Measurements from ENCODE around the gene TMPRSS7. TPM values are rescaled to one million over a fixed set of nuclear protein-coding genes. Genes with fewer than 3 reads are reported as not detected.

Gene TMPRSS7
- total and polyA plus RNA-seq, 2 experiments from 2014 or later = not detected

GRCh38 chr3:111993038-111993437 lies 41.5 kb upstream of the TMPRSS7 start (continued):
- TF ChIP-seq, protein P1, sequence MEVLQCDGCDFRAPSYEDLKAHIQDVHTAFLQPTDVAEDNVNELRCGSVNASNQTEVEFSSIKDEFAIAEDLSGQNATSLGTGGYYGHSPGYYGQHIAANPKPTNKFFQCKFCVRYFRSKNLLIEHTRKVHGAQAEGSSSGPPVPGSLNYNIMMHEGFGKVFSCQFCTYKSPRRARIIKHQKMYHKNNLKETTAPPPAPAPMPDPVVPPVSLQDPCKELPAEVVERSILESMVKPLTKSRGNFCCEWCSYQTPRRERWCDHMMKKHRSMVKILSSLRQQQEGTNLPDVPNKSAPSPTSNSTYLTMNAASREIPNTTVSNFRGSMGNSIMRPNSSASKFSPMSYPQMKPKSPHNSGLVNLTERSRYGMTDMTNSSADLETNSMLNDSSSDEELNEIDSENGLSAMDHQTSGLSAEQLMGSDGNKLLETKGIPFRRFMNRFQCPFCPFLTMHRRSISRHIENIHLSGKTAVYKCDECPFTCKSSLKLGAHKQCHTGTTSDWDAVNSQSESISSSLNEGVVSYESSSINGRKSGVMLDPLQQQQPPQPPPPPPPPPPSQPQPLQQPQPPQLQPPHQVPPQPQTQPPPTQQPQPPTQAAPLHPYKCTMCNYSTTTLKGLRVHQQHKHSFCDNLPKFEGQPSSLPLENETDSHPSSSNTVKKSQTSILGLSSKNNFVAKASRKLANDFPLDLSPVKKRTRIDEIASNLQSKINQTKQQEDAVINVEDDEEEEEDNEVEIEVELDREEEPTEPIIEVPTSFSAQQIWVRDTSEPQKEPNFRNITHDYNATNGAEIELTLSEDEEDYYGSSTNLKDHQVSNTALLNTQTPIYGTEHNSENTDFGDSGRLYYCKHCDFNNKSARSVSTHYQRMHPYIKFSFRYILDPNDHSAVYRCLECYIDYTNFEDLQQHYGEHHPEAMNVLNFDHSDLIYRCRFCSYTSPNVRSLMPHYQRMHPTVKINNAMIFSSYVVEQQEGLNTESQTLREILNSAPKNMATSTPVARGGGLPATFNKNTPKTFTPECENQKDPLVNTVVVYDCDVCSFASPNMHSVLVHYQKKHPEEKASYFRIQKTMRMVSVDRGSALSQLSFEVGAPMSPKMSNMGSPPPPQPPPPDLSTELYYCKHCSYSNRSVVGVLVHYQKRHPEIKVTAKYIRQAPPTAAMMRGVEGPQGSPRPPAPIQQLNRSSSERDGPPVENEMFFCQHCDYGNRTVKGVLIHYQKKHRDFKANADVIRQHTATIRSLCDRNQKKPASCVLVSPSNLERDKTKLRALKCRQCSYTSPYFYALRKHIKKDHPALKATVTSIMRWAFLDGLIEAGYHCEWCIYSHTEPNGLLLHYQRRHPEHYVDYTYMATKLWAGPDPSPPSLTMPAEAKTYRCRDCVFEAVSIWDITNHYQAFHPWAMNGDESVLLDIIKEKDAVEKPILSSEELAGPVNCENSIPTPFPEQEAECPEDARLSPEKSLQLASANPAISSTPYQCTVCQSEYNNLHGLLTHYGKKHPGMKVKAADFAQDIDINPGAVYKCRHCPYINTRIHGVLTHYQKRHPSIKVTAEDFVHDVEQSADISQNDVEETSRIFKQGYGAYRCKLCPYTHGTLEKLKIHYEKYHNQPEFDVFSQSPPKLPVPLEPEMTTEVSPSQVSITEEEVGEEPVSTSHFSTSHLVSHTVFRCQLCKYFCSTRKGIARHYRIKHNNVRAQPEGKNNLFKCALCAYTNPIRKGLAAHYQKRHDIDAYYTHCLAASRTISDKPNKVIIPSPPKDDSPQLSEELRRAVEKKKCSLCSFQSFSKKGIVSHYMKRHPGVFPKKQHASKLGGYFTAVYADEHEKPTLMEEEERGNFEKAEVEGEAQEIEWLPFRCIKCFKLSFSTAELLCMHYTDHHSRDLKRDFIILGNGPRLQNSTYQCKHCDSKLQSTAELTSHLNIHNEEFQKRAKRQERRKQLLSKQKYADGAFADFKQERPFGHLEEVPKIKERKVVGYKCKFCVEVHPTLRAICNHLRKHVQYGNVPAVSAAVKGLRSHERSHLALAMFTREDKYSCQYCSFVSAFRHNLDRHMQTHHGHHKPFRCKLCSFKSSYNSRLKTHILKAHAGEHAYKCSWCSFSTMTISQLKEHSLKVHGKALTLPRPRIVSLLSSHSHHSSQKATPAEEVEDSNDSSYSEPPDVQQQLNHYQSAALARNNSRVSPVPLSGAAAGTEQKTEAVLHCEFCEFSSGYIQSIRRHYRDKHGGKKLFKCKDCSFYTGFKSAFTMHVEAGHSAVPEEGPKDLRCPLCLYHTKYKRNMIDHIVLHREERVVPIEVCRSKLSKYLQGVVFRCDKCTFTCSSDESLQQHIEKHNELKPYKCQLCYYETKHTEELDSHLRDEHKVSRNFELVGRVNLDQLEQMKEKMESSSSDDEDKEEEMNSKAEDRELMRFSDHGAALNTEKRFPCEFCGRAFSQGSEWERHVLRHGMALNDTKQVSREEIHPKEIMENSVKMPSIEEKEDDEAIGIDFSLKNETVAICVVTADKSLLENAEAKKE (CRISPR knock-in tag; IDR thresholded peaks at IDR 0.05) = no peak
- TF ChIP-seq ETS1 (IDR thresholded peaks at IDR 0.05) = no peak
- no peak for TF ChIP-seq STAT1 (IDR thresholded peaks at IDR 0.05; ENCODE audit: unreplicated experiment)

DNA sequence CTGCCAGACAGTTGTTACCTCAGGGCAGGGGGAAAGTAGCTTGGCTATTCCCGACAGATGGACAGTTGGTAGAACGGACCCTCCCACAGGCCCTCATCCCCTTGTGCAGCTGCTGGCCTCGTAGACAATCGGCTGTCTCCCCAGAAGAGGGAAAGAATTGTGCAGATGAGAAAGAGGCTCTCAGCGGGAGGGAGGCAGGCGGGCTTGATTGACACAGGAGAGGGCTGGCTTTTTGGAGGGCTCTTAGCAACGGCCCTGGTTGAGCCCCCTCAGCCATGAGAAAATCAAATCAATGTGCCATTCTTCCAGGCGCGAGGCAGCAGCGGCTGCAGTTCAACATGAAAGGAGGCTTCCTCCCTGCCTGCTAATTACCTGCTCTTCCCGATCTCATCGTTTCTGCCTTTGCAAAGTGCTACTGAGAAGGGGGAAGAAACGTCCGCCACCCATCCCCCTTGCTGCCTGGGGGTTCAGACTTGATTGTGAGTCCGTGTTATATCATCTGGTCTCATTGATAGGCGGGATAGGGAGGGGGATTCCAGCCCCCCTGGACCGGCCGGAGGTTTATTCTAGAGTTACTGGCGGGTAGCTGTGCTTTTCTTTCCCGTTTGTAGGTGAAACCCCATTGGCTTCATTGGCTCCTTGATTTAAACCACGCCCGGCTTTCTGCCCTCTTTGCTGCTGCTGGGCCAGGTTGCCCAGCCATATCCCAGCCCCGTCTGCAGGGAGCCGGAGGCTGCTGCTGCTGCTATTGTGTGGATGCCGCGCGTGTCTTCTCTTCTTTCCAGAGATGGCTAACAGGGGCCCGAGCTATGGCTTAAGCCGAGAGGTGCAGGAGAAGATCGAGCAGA lies 35.7 kb upstream of the TMPRSS7 start, which contains the start of gene TAGLN3:
Gene TAGLN3 (plus strand): TSS at position 287 of the 848 bp plus-strand sequence. CDS start 501 bp downstream, at position 788.
- DNase-seq (ENCODE audit: low spot score) (peak; percentile 78), ATAC-seq (peak; percentile 86)
- Histone ChIP-seq H2AFZ (peak within 1 kb of the TSS; percentile 98), H3F3A (replicated peaks; ENCODE audit: low read depth) (no peaks in the 10 kb centered on the region), H4K20me1 (replicated peaks; ENCODE audit: insufficient read depth) (no peaks in the 10 kb centered on the region; the same call in 1 of the 2 replicates), H3K27ac (ENCODE audit: low read depth) (no peak within 1 kb of the TSS), H3K79me2 (replicated peaks; ENCODE audit: insufficient read depth) (no peaks in the 10 kb centered on the region), H3K4me1 (ENCODE audit: insufficient read depth) (peaks cover 22% of the 10 kb centered on the region), H3K36me3 (ENCODE audit: insufficient read depth) (no peaks in the 10 kb centered on the region), H3K27me3 (ENCODE audit: insufficient read depth) (peaks cover 22% of the 10 kb centered on the region), H3K4me3 (peak within 1 kb of the TSS; percentile 80), H3K4me2 (peak within 1 kb of the TSS; percentile 85), H3K9me2 (ENCODE audit: insufficient read depth) (no peaks in the 10 kb centered on the region)
- Mint-ChIP-seq H3K36me3 (ENCODE audit: low read depth) (peaks cover 11% of the 10 kb centered on the region; the same call in 1 of the 3 replicates), H3K4me1 (peaks cover 27% of the 10 kb centered on the region), H3K27me3 (ENCODE audit: insufficient read depth, low read depth, poor library complexity) (peaks cover 21% of the 10 kb centered on the region), H3K9me3 (no peaks in the 10 kb centered on the region), H3K4me3 (peak within 1 kb of the TSS; percentile 92), H3K27ac (no peak within 1 kb of the TSS)
- TF ChIP-seq EZH2phosphoT487 (IDR thresholded peaks at IDR 0.05; ENCODE audit: unreplicated experiment) (no peak), CREB1 (CRISPR knock-in tag; IDR thresholded peaks at IDR 0.05; ENCODE audit: low read depth) (no peak), POLR2AphosphoS5 (IDR thresholded peaks at IDR 0.05; ENCODE audit: low read depth) (peak; percentile 78)
- TF ChIP-seq, protein P1 (CRISPR knock-in tag; IDR thresholded peaks at IDR 0.05) = no peak

All from GM23338 (cell line).